ENCODE measurements around the gene AP3S2.
"Not testable (repeated sequence)": the region's sequence is repeated elsewhere in the genome, so short reads cannot be mapped to it uniquely, and the experiment has no call there.

The AP3S2 gene

GRCh38 chr15:89898614-89899294 is 5.0 kb upstream of the AP3S2 start:
- peak; percentile 96 for TF ChIP-seq CTCF (IDR thresholded peaks at IDR 0.05; ENCODE audit: insufficient read depth, low read depth, low read length, missing control alignments)
- peak; percentile 82 for DNase-seq (ENCODE audit: low read depth)
- H3K4me3 ChIP-seq (ENCODE audit: low read length): no peak overlapping the region

- no peak for DNase-seq (ENCODE audit: low read depth)
- no peak overlapping the region for H3K4me3 ChIP-seq (ENCODE audit: low read length)
- no peak for TF ChIP-seq CTCF (IDR thresholded peaks at IDR 0.05; ENCODE audit: insufficient read depth, low read depth, low read length, missing control alignments)
Observed at GRCh38 chr15:89898146-89898545, 4.4 kb upstream of the AP3S2 start.

GRCh38 chr15:89893027-89893426 is 767 bp downstream of the AP3S2 start:
- TF ChIP-seq CTCF (IDR thresholded peaks at IDR 0.05; ENCODE audit: insufficient read depth, low read depth, low read length, missing control alignments): no peak
- peak; percentile 19 for DNase-seq (ENCODE audit: low read depth)
- peak overlapping the region; percentile 94 for H3K4me3 ChIP-seq (ENCODE audit: low read length)

- peak; percentile 53 for TF ChIP-seq CTCF (IDR thresholded peaks at IDR 0.05; ENCODE audit: insufficient read depth, low read depth, low read length, missing control alignments)
- peak; percentile 46 for DNase-seq (ENCODE audit: low read depth)
- H3K4me3 ChIP-seq (ENCODE audit: low read length): no peak overlapping the region
Observed at GRCh38 chr15:89888214-89888804, 5.5 kb downstream of the AP3S2 start.

- TF ChIP-seq CTCF (IDR thresholded peaks at IDR 0.05; ENCODE audit: insufficient read depth, low read depth, low read length, missing control alignments): no peak
- H3K4me3 ChIP-seq (ENCODE audit: low read length): no peak overlapping the region
- no peak for DNase-seq (ENCODE audit: low read depth)
Observed at GRCh38 chr15:89885611-89886010, 8.2 kb downstream of the AP3S2 start.

GRCh38 chr15:89885179-89885578 is 8.6 kb downstream of the AP3S2 start:
- not testable (repeated sequence) for H3K4me3 ChIP-seq (ENCODE audit: low read length); DNase-seq (ENCODE audit: low read depth)

GRCh38 chr15:89883518-89883917 is 10.3 kb downstream of the AP3S2 start:
- no peak for DNase-seq (ENCODE audit: low read depth)
- no peak for TF ChIP-seq CTCF (IDR thresholded peaks at IDR 0.05; ENCODE audit: insufficient read depth, low read depth, low read length, missing control alignments)

More at GRCh38 chr15:89883518-89883917, 10.3 kb downstream of the AP3S2 start:
- H3K4me3 ChIP-seq (ENCODE audit: low read length): no peak overlapping the region

Data from epithelial cell of esophagus (primary cell).